Activated CD4-positive, alpha-beta memory T cell treated with anti-CD3 and anti-CD28 coated beads, Interleukin-2, amount 10 ng/mL, durations not matched to agents 7 days and 5 days (primary cell): Measurements from ENCODE around the gene ADAM33. TPM values are rescaled to one million over a fixed set of nuclear protein-coding genes. Genes with fewer than 3 reads are reported as not detected.

Source experiments
- total RNA-seq, 2 experiments: library from RNA; stranded (reverse); gene quantifications; one replicate each; pipeline ENCODE4 v1.2.3, GENCODE V29; 2021

The ADAM33 gene
- total RNA-seq, 2 experiments from 2014 or later = not detected

Other genes starting within 250 kb of the ADAM33 start
- 1 to 10 TPM; 7.8 to 8.1 TPM for gene ATRN, start 211.0 kb downstream of the ADAM33 start, total RNA-seq
- not detected for gene GFRA4, start 18.6 kb downstream of the ADAM33 start, total RNA-seq
- under 1 TPM in 1 of 2 experiments, not detected in 1; 0.03 TPM for gene SIGLEC1, start 30.6 kb upstream of the ADAM33 start, total RNA-seq
- under 1 TPM in 1 of 2 experiments, not detected in 1; 0.08 TPM for gene HSPA12B, start 50.7 kb upstream of the ADAM33 start, total RNA-seq
- 10 to 100 TPM; 20.7 to 23.4 TPM for gene ADISSP, start 85.7 kb upstream of the ADAM33 start, total RNA-seq
- gene SPEF1, start 99.4 kb upstream of the ADAM33 start, total RNA-seq = not detected
- gene CENPB, start 104.7 kb upstream of the ADAM33 start, total RNA-seq = 10 to 100 TPM; 67.0 to 68.0 TPM
- 100 to 1,000 TPM; 452 to 454 TPM for gene CDC25B, start 114.3 kb upstream of the ADAM33 start, total RNA-seq
- gene AP5S1, start 138.5 kb upstream of the ADAM33 start, total RNA-seq = 10 to 100 TPM; 12.7 to 15.5 TPM
- 10 to 100 TPM; 31.1 to 31.6 TPM for gene MAVS, start 164.8 kb upstream of the ADAM33 start, total RNA-seq
- 10 to 100 TPM; 63.3 to 63.8 TPM for gene PANK2, start 207.4 kb upstream of the ADAM33 start, total RNA-seq